Right forelimb (tissue), 1 donor: ENCODE results near the gene ZNF593.

Experiments
- DNase-seq: peaks from one replicate; pipeline ENCODE4 v3.0.0-alpha.2; 2018

ZNF593 gene

DNA sequence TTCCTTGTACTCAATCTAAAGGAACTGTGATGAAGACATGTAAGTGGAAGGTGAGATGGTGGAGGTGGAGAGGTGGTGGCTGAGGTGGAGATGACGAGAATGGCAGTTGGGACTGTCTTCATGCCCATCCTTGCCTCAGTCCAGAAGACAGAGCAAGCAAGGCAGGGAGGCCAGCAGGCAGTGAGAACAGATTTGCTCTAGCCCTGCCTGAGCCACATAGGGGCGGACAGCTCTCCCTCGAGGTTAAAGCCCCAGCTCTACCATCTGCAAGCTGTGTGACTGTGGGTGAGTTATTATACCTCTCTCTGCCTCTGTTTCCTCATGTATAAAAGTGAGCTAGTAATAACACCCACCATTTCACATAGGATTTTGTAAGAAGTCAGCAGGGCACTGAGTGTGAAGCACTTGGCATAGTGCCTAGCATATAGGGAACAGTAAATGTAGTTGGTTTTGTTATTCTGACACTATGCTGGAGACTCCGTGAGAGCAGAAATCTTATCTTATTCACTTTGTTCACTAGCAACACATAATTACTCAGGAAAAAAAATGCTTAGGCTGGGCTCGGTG, 15.7 kb upstream of the ZNF593 start:
- no peak for DNase-seq

DNA sequence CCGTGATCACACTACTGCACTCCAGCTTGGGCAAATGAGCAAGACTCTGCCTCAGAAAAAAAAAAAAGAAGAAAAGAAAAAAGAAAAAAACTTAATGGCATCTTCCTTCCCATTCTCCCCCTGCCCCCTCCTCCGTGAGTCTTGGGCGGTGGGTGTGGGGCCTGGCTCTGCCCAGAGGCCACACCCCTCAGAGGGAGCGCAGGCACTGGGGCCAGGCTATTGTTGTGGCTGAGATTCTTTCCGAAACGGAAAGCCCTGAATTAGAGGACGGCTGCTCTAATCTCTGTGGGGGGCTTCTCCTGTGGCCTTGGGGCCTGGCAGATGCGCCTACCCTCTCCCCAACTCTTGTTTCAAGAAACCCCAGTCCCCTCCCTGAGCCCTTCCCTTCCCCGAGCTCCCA, 15.0 kb upstream of the ZNF593 start:
- no peak for DNase-seq

DNA sequence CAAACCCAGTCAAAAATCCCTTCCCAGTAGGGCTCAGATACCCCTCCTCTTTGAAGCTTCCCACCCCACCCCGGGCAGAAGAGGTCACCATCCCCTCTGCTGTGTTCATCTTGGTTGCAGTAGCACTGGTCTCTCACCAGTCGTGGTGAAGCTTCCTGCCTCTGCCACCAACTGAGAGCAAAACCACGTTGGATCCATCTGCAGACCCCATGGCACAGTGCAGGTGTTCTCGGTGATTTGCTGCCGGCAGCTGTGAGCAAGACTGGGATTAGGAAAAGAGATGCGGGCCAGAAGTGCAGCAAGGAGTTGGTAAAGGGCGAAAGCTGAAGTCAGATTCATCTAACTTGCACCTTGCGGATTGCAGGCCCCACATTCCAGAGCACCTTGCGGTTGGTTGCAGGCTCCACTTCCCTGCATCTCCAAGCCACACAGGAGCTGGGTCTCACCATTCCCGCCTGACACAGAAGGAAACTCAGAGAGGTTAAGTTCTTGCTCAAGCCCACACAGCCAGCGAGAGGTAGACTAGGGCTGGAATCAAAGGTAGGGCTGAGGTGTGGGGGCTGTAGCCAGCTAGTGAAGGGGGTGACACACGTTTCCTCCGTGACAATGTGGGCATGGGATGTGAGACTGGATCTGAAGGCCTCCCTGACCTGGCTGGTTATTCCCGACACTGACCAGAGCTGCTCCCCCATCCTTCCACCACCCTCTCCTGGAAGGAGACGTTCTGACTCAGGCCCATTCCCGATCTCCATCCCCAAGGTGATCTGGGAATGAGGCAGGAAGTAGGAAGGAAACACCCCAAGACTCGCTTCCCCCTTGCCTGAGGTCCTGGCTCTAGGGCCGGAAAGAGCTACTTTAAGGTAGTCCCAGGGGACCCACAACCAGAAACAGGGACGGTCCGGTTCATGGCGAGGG, 14.1 kb upstream of the ZNF593 start:
- no peak for DNase-seq

DNA sequence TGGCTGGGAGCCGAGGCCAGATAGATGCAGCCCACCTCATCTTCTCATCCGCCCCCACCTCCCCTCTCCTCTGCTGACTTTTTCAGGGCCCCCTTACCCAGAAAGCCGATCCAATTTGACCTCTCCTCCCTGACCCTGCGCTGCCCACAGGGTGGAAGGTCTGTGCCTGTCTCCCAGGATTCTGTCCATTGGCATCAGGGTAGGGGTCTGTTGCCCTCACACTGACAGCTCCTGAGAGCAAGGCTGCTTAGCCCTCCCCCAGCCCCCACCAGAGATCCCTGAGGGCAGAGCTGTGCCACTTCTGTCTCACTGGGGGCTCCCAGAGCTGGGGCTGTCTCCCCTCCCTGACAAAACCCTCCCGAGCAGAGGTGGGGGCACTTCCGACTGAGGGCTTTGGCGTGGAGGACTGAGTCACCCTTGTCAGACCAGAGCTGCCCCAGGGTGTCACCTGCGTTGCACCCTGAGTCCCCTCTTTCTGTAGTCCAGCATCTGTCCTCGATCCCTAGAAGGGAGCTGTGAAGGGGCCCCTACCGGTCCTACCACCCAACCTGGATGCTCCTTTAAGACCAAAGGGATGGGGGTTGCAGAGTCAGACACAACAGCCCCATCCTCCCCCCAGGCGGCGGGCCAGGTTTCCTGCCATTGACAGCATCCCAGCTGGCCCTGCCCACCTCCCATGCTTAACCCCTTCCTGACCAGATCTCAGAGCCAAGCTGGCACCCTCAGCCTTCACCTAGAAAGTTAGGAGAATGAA, 13.2 kb upstream of the ZNF593 start:
- no peak for DNase-seq

DNA sequence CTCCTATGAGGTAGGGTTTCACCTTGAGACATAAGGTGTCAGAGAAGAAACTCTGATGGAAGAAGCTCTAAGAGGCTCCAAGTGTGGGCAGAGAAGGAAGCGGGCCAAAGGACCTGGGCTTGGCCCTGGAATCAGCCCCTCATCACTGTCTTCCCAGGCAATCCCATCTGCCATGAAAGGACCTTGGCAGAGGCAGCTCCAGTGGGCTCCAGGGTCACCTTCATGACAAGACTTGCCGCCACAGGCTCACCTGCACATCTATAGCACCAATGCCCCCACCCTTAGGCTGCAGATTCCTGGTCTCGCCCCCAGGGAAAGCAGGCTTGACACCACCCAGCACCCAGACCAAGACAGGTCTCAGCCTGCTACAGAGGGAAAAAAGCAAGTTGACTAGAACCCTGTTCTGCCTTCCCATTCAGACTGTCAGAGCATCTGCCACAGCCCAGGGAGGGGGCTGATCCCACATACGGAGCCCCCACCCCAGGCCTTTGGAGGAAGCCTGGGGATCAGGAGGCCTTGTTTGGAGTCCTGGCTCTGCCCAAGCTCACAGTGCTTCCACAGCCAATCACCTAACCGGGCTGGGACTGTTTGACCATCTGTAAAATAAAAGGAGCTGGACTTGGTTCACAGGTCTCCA, 11.3 kb upstream of the ZNF593 start:
- DNase-seq = no peak

DNA sequence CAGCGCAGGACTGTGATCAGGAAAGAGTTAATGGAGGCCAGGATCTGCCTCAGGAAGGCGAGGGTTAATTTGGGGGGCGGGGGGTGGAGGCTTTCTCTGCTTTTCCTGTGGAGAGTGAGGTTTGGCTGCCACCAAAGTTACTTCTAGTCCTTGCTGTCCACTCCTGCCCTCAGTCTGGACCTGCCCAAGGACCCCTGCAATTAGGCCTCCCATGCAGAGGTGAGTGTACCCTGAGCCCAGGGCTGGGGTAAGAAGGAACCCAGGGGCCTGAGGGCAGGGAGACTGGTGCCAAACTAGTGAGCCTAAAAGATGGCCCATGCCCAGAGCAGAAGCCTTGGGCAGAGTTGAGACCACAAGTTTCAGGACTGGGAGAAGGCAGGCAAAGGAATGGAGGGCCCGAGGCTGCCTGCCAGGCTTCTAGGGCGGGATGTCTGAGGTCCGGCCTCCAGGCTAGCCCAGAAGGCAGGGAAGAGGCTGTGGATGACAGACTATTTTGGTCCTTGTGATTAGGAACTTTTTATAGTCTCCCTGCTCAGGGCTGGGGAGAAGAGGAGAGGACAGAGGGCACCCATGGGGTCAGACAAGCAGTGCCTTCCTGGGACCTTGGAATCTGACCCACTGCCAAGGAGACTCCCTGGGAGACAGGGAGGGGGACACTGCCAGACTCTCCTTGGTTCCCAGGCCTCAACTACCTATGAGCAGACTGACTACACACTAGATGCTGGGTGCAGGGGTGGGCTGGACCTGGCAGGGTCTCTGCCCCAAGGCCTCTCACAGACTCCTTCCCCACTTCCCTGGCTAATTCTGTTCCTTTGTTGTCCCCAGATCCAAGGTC, 10.6 kb upstream of the ZNF593 start, which contains the start of gene FAM110D:
TSS of gene FAM110D (plus strand) at position 172 of the 835 bp plus-strand sequence. CDS start 2,213 bp downstream, outside the sequence.
- DNase-seq = no peak

DNA sequence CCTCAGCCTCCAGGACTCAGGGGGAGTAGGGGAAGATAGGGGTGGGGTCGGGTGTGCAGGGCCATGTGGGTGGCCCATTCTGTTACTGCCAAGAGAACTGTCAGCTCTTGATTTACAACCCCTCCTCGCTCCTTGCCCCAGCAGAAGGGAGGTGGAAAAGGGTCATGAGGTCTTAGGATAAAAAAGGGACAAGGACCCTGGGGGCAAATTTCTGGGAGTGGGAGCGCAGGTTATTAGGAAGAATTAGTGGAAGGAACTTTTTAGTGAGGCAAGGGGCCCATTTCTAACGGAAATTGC, 10.0 kb upstream of the ZNF593 start:
- no peak for DNase-seq

DNA sequence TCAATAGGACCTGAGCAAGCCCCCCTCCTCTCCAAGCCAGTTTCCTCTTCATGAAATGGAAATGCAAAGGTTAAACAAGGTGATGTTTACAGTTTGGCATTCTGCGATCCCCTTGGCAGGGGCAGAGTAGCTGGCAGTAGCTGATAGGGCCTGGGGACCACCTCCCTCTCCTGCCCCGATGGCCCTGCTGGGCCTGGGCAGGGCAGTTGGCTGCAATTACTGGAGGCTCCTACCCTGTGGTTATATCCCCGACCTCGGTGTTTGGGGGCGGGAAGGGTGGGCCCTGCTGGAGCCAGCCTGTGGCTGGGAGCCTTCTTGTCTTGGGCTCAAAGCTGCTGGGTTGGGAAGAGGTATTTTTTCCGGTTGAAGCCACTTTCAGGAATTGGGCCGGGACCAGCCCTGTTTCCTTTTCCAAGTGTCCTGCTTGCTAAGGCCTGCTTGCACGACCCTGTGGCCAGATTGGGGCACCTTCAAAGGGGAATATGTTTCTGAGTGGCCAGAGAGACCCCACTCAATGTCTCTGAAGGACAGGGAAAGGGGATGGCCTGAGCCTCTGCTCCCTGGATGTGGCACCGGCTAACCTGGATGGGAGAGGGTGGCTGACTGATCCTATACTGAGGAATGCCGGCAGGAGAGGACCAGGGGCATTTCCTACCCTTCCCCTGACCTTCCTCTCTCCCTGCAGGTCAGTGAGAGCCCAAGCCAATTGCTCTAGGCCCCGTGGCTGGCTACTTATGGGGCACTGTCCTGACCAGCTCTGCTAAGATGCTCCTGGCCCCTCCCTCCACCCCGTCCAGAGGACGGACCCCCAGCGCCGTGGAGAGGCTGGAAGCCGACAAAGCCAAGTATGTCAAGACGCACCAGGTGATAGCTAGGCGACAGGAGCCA, 8.9 kb upstream of the ZNF593 start:
- no peak for DNase-seq

DNA sequence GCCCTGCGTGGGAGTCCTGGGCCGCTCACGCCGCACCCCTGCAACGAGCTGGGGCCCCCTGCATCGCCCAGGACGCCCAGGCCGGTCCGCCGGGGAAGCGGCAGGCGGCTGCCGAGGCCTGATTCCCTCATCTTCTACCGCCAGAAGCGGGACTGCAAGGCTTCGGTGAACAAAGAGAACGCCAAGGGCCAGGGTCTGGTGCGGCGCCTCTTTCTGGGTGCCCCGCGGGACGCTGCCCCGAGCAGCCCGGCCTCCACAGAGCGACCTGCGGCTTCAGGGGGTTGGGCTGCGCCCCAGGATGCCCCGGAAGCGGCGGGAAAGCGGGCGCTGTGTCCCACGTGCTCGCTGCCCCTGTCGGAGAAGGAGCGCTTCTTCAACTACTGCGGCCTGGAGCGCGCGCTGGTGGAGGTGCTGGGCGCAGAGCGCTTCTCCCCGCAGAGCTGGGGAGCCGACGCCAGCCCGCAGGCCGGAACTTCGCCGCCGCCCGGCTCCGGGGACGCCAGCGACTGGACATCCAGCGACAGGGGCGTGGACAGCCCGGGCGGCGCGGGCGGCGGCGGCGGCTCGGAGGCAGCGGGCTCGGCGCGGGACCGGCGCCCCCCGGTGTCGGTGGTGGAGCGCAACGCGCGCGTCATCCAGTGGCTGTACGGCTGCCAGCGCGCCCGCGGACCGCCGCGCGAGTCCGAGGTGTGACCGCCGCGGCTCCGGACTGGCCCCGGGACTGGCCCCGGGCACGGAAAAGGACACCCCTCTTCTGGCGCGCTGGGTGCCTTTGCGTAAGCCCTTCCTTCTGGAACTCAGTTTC, 8.1 kb upstream of the ZNF593 start:
- DNase-seq = peak; percentile 78

DNA sequence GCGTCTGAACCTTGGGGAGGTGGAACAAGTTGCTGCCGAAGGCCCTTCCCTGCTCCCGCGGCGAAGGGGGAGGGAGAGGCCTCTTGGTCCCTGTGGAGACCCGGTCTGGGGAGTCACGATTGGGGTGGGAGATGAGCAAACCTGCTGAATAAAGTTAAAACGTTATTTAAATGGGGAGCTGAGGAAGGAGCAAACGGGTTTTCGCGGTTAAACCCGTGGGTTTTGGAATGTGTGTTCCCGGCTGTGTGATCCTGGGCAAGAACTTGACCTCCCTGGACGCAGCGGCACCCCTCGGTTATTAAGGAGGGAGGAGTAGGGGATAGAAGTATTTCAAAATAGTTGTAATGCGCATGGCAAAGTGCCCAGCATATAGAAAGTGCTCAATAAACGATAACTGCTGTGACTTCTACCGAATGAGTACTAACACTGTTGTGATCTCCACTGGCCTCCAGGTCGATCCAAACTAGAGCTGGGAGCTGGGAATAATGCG, 7.4 kb upstream of the ZNF593 start:
- no peak for DNase-seq

DNA sequence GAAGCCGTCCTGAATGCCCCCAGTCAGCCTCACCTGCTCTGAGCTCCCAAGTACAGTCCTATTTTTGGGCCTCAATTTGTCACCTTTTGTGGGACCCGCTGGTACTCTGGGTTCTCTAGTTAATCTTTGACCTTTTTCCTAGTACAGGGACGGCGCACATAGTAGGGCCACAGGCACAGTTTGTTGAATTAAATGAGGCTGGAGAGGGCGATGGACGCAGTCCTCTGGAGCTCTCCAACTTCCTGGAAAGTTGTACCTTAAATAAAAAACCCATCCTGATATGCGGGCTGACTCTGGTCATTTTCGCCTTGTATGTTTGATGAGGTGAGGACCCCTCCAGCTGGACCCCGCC, 6.0 kb upstream of the ZNF593 start:
- DNase-seq = no peak

DNA sequence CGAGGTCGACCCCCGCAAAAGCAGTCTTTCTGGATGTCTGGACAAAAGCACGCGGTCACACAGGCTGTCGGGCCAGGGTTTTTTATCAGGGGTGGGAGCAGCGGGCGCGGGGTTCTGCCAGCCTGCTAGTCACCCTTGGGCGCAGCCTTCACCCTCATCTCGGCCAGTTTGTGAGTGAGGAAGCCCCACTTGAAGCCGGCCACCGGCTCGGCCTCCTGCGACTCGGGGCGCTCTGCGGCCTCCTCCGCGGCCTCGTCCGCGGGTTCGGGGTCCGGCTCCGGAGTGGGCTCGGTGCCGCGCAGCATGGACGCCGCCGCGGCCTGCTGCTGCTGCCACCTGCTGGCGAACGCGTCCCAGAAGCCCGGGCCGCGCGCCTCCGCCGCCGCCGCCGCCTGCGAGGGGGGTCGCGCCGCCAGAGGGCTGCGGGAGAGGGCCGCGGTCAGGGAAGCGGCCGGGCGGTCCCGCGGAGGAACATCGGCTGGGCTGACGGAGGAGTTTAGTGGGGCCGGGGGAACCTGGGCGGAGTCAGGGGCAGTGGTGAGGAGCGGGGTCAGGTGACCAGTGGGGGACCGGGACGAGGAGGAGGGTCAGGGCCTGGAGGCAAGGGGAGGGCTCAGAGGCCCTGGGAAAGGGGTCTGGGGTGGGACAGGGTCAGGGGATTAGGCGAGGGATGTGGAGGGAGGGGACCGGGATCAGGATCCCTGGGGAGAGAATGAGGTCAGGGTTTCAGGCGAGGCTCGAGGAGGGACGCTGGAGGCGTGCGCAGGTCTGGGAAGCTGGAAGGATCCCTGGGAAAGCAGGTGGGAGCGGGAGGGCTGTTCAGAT, 5.5 kb upstream of the ZNF593 start:
- DNase-seq = peak; percentile 77

DNA sequence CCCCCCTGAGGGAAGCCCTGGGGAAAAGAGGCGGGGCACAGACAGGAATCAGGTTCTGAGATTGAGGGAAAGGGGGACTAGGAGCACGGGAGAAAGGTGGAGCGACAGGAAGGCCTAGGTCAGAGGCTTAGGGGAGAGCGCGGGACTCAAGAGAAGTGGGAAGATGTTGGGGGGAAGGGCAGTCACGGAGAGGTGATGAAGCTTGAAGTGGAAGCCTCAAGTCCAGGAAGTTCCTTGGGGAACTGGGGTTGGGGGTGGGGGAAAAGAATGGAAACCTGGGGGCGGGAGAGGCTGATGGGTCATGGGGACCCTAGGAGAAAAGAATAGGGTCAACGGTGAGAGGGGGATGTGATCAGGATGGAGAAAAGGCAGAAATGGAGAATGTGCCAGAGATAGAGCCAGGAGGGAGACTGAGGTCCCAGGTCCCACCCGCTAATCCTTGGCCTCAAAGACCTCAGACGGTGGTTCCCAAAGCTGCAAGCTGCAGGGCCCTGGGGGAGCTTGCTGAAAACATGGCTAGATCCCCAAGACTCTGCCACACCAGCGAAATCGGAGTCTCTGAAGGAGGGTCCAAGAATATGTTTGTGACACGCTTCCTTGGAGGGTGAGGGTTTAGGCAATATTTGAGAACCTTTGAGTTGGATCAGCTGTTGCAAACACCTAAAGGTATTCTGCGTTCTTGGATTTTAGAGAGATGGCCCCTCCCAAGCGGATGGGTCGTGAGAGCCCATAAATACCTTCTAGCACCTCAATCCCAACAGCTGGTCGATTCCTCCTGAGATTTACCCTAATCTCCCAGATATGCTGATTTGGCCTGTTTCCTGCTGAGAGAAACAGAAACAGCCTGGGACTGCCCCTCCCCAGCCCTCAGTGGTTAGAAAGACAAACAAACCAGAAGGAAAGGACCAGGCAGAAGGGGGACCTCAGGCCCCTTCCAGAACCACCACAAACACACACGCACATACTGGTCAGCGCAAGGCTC, 4.6 kb upstream of the ZNF593 start:
- DNase-seq = peak; percentile 35

DNA sequence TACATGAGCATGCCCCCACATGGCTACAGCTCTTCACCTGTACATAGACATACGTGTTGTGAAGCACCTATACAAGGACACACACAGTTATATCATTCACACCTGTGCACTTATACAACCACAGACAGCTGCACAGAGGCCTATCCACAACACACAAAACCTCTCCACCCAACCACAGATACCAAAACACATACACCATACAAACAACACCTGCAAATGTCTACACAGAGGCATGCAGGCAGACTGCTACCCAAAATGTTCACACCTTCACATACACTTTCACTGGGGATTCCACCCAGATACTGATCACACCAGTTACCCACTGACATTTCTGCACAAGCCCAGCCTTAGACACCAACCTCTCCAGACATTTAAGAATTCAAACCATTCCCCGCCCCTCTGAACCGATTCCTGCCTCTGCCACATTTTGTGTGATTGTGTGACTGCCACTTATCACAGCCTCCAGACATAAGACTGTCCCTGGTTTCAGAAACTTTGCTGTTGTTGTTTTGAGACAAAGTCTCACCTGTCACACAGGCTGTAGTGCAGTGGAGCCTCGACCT, 2.9 kb upstream of the ZNF593 start:
- DNase-seq = no peak

DNA sequence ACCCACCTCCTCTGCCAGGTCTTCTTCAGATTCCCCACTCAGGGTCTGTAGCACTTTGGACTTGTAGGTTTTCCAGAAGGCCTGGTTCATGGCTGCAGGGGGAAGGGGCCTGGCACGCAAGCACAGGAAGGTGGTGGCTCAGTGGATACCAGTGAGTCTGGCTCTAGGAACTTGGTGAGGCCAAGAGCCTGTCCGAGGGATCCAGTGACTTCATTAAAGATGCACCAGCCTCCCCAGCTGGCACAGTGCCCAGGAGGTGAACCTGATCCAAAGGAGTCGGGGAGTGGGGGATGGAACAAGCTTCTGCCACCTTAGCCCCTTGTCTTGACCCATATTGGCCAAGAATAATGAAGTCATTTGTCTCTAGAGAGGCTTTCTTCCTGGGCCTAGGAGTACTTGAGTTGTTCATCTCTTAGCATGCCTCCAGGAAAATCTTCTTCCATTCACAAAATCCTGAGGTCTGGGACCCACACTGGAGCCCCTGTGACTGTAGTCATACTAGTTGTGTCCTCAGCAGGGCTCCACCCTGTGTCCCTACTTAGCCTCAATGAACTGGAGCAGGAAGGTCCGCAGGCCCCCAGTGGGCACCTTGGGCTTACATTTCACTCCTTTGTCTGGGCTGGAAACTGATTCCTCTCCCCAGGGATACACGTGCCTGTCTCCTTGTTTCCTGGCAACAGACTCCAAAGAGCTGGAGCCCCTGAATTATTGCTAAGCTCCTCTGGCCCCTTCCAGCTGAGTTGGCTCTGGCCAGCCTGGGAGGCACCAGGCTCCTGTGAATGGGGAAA, 1.1 kb upstream of the ZNF593 start, which contains the start of gene C1orf232:
TSS of gene C1orf232 (minus strand) at position 554 of the 788 bp plus-strand sequence. CDS start at position 90, 464 bp downstream.
- DNase-seq = no peak

DNA sequence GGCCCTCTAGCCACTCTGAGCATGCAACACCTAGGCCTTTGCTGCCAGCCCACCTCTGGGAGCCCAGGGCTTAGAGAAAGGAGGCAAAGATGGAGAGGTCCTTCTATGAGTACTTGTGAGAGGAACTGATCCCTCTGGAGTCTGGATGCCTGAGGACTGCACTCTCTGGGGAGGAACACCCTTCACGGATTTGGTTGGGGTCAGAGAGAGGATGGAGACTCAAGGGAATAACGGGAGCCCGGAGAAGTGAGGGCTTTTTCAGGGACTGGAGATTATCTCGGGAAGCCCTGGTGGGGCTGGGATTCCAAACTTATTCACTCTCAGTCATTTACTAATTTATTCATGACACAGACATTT, 532 bp upstream of the ZNF593 start:
- no peak for DNase-seq

DNA sequence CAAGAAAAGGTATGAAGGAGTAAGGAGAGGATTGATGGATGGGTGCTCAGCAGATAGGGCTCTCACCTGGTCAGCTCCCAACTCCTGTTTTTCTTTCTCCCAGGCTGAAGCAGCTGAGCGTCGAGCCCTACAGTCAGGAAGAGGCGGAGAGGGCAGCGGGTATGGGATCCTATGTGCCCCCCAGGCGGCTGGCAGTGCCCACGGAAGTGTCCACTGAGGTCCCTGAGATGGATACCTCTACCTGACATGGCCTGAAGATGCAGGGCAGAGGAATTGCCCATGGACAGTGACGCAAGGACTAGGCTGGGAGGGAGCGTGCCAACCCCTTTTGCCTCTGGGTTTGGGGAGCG, 739 bp downstream of the ZNF593 start:
- no peak for DNase-seq
